Ureter (tissue), 1 donor: Measurements from ENCODE around the gene ORAI1. TPM values are rescaled to one million over a fixed set of nuclear protein-coding genes. Genes with fewer than 3 reads are reported as not detected.

ENCODE experiments used
- total RNA-seq: library from RNA; stranded (reverse); gene quantifications from one replicate; pipeline ENCODE4 v1.2.4, GENCODE V29; 2023
- donor health status: DM: yes; HTN: yes; CAD: no.

The ORAI1 gene
- total RNA-seq, 1 donor from 2014 or later: 13.6 TPM

Other genes starting within 250 kb of the ORAI1 start
- gene RNF34, start 226.4 kb upstream of the ORAI1 start, total RNA-seq: 63.9 TPM
- 23.7 TPM for gene KDM2B, start 45.5 kb upstream of the ORAI1 start, total RNA-seq
- 1.8 TPM for gene MORN3, start 43.1 kb downstream of the ORAI1 start, total RNA-seq
- 16.7 TPM for gene TMEM120B, start 86.2 kb downstream of the ORAI1 start, total RNA-seq
- 20.5 TPM for gene RHOF, start 167.2 kb downstream of the ORAI1 start, total RNA-seq
- 39.8 TPM for gene SETD1B, start 177.5 kb downstream of the ORAI1 start, total RNA-seq
- 3.1 TPM for gene HPD, start 232.3 kb downstream of the ORAI1 start, total RNA-seq